Measurements from ENCODE around the gene KCNC1.

GRCh38 chr11:17713851-17714250 lies 20.7 kb upstream of the KCNC1 start:
- no peak for TF ChIP-seq CTCF (IDR thresholded peaks at IDR 0.05)
- TF ChIP-seq MAX (CRISPR knock-in tag; IDR thresholded peaks at IDR 0.05), result no peak
- TF ChIP-seq FOXP1 (CRISPR knock-in tag; IDR thresholded peaks at IDR 0.05; ENCODE audit: borderline replicate concordance), result no peak
- no peak for TF ChIP-seq MLX (CRISPR knock-in tag; IDR thresholded peaks at IDR 0.05)
